Measurements from ENCODE around the gene LAMB1.
"Not testable (repeated sequence)": the region's sequence is repeated elsewhere in the genome, so short reads cannot be mapped to it uniquely, and the experiment has no call there.

The LAMB1 gene

DNA sequence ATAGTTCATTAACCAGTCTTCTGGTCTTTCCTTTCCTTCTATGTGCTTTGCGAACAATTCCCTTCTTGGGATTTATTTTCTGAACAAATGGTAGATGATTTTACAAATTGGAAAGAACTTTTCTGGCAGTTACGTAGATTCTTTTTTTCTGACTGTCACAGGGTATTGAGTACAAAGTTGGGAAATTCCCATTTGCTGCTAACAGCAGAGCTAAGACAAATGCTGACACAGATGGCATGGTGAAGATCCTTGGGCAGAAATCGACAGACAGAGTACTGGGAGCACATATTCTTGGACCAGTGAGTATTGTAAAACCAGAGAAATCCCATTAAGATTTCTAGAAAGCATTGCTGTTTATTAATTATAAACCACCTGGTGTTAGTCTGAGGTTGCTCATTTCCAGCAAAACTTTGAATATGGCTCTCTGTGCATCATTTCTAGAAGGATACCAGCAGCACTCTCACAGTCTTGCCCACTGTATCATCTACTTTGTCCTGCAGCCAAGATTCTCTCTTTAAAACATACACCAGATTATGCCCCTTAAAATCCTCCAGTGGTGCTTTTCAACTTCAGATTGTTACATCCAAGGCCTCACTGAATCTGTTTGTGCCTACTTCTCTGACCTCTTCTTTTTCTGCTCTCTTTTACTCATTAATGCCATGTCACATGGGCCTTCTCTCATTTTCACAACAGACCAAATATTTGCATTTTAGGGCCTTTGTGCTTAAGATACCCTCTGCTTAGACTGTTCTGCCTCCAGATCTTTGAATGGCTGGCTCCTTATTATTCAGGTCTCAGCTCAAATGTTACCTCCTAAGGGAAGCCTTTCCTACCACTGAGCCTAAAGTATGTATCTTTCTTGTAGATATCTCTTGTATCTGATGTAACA is 85.0 kb downstream of the LAMB1 start:
- no peak for DNase-seq (ENCODE audit: low read depth in 2 of 2)

GRCh38 chr7:107915541-107915940 is 87.4 kb downstream of the LAMB1 start:
- DNase-seq (ENCODE audit: low read depth in 2 of 2): no peak

GRCh38 chr7:107914831-107915230 is 88.1 kb downstream of the LAMB1 start:
- DNase-seq (ENCODE audit: low read depth in 2 of 2): no peak

DNA sequence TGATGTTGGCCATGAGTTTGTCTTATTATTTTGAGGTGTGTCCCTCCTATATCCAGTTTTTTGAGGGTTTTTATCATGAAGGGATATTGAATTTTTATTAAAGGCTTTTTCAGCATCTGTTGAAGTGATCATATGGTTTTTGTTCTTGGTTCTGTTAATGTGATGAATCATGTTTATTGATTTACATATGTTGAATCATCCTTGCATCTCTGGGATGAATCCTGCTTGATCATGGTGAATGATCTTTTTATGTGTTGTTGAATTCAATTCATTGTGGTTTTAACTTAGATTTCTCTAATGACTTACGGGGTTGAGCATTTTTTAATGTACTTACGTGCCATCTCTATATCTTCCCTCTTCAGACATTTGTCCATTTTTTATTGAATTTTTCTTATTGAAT is 89.1 kb downstream of the LAMB1 start:
- no peak for DNase-seq (ENCODE audit: low read depth in 2 of 2)

- no peak for DNase-seq (ENCODE audit: low read depth in 2 of 2)
Observed at GRCh38 chr7:107911981-107912380, 91.0 kb downstream of the LAMB1 start.

- DNase-seq (ENCODE audit: low read depth in 2 of 2): no peak
Observed at GRCh38 chr7:107909445-107909844, 93.5 kb downstream of the LAMB1 start.

GRCh38 chr7:107907790-107908189 is 95.2 kb downstream of the LAMB1 start:
- no peak for DNase-seq (ENCODE audit: low read depth in 2 of 2)

DNA sequence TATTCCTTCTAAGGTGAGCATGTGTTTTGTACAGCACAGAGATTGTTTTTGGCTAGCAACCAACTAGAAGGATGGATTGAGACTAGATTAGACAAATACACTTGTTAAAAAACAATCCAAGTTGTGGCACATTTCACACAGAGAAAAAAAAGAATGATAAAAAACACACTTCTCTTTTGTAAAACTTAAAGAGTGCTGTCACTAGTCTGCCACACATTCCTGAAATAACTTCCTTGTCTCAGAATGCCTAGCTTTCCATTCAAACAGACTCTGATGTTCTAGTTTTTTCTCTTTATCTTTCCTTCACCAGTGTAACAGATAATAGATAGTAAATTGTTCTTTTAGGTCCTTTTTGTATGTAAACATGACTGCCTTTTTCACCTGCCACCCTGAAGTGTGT is 100.6 kb downstream of the LAMB1 start:
- DNase-seq (ENCODE audit: low read depth in 2 of 2): no peak

DNA sequence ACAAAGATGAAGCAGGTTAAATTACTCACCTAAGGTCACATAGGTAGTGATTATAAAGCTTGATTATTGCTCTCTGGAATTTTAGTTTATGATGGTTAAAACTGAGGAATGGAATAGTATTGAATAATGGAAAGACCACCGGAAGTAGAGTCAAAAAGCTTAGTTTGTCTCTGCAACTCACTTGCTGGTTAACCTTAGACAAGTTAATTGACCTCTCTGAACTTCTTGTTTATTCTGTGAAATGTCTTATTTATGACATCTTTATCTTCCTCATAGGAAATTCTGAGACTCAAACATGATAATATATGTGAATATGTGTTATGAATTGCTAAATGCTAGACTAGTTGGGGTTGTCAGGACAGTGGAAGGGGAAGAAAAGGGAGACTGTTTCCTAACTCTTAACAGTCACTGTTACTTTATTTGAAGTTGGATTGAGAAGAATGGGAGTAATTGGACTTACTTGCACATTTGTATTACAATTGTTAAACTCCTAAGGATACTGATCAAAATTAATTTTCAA is 102.4 kb downstream of the LAMB1 start:
- DNase-seq (ENCODE audit: low read depth in 2 of 2): no peak

DNA sequence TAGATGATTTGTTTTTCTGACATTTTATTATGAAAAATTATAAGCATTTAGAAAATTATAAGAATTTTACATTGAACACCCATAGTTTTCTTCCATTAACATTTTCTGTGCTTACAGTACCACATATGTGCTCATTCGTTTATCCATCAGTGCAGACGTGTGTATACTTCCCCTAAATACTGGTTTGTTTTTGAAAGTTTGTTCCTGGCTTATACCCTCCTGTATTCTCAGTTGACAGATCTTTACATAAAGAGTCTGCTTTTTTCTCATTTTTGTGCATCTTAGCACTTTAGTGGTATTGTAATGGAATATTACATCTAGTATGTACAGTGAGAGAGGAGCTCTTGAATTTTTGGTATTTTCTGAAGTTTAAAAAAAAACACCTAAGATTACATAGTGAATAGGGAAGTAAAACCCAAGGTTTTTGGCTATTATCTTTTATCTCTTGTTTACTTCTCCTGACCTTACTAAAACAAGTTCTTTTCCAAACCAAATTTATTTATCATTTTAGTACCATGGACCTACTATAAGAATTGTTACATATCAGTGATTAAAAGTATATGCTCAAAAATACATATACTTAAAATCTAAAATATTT is 103.9 kb downstream of the LAMB1 start:
- no peak for DNase-seq (ENCODE audit: low read depth in 2 of 2)

DNA sequence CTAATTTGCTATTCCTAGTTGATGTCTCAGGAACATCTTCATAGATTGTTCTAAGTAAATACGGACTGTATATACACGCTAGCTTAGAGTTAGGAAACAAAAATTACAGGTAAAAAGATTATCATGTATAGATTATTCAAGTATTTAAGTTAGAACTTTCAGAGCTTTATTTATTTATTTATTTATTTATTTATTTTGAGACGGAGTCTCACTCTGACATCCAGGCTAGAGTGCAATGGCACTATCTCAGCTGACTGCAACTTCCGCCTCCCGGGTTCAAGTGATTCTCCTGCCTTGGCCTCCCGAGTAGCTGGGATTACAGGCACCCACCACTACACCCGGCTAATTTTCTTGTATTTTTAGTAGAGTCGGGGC is 110.6 kb downstream of the LAMB1 start:
- DNase-seq (ENCODE audit: low read depth in 2 of 2): not testable (repeated sequence)

- DNase-seq (ENCODE audit: low read depth in 2 of 2): no peak
Observed at GRCh38 chr7:107891636-107892366, 111.2 kb downstream of the LAMB1 start.

DNA sequence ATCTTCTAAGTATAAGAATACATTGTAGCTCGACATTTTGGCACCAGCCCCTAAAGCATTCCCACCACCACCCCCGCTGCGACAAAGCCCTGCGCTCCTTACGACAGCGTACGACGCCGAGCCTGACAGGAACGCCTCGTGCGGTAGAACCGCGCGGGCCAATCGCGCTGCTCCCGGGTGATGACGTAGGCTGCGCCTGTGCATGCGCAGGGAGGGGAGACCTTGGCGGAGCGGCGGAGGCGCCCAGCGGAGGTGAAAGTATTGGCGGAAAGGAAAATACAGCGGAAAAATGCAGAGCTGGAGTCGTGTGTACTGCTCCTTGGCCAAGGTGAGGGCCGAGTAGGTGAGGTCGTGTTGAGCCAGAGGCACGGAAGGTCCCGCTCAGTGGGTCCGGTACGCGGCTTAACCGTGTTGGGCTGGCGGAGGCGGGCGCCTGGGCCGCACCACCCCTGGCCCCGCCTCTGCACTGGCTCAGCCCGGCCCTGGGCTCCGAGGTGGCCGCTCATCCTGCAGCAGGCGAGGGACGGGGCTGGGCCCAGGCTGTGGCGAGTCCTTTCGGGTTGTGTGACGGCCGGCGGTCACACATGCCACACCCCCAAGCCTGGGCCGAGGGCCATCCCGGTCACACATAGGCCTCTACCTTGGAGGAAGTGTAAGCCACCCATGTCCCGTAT is 111.9 kb downstream of the LAMB1 start, which contains the start of gene DLD:
Gene DLD (plus strand): TSS at position 222 of the 674 bp plus-strand sequence. CDS start 68 bp downstream, at position 290.
- peak; percentile 87 to 88 for DNase-seq (ENCODE audit: low read depth in 2 of 2)

DNA sequence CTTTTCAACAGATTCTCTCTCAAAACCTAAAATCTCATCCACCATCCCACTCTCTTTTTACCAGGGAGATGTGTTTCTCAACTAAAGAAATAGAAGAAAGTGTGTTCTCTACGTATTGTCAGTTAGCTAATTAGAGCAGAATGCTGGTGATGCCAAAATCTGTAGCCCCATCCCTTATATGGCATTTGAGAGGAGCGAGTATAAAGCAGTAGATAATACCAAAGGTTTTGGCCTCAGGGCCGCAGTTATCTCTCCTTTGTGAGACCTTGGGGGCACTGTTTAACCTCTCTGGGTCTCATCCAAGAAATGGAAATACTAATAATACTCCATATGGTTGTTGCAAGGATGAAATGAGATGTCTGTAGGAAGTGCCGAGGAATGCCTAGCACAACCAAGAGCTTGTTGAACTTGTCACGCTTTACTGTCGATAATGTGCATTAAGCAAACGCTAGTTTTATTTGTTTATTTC is 112.4 kb downstream of the LAMB1 start:
- DNase-seq (ENCODE audit: low read depth in 2 of 2): no peak

GRCh38 chr7:107889992-107890391 is 113.0 kb downstream of the LAMB1 start:
- DNase-seq (ENCODE audit: low read depth in 2 of 2): no peak

GRCh38 chr7:107887827-107888226 is 115.1 kb downstream of the LAMB1 start:
- not testable (repeated sequence) for DNase-seq (ENCODE audit: low read depth in 2 of 2)

GRCh38 chr7:107884066-107884818 is 118.7 kb downstream of the LAMB1 start:
- no peak for DNase-seq (ENCODE audit: low read depth in 2 of 2)

- DNase-seq (ENCODE audit: low read depth in 2 of 2): no peak
Observed at GRCh38 chr7:107882766-107883165, 120.2 kb downstream of the LAMB1 start.

DNA sequence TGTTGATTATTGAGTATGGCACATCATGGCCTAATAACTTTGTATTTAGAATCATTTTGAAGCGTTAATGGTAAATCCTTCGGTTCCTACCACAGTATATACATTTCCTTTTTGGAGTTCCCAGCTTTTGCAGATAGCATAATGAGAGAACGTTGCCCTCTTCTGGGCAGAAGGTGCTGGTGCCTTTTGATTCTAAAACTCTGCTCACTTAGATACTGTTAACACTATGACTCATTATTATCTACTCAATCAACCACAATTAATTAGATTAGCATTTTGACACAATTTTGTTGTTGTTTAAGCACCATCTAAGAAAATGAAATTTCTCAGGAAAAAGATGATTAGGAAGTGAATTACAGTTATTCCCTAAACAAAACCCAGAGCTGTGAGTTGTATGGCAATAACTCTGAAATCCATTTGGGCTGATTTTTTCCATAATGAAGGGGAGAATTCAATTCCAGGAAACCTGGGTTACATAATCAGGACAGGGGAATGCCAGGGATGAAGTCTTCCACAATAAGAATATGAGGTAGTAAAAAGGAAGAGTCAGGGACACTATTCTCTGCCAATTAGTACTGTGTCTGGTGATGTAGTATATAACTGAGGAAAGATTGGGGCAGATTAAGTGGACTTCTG is 123.4 kb downstream of the LAMB1 start:
- peak in 1 of 2 donors; percentile 19 for DNase-seq (ENCODE audit: low read depth in 2 of 2)

DNA sequence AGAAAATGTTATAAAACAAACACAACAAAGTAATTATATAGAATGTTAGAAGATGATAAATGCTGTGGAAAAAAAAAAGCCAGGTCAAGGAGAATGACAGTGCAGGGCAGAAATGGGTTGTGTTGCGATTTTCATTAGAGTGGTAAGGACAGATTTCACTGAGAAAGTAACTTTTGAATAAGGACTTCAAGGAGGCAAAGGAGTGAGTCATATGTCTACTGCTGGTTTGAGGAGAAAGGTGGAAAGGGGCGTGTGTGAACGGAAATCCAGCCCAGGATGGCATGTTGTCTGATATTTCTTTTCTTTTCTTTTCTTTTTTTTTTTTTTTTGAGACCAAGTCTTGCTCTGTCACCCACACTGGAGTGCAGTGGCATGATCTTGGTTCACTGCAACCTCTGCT is 124.3 kb downstream of the LAMB1 start:
- DNase-seq (ENCODE audit: low read depth in 2 of 2): no peak
